Measurements from ENCODE around the gene ST7.

Gene ST7

GRCh38 chr7:117259615-117260014 is 306.3 kb downstream of the ST7 start:
- DNase-seq (ENCODE audit: low read depth in 4 of 4, low spot score in 1 of 4) = no peak

DNA sequence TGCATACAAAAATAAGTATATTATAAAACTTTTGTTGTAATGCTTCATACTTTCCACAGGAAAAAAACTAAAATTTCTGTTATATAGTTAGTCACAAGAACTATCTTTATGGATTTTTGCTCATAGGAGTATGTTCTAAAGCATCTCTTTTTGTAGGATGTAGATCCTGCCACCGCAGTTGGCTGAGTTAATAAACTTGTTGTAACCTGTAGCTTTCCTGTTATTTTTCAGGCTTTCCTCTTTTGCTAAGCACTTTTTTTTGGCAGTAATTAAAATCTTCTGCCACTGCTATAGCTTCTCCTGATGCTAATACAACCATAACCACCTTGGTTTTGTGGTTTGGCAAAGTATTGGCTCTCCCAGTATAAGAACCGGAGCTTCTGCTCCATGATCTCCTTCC is 309.2 kb downstream of the ST7 start:
- DNase-seq (ENCODE audit: low read depth in 4 of 4, low spot score in 1 of 4) = no peak

DNA sequence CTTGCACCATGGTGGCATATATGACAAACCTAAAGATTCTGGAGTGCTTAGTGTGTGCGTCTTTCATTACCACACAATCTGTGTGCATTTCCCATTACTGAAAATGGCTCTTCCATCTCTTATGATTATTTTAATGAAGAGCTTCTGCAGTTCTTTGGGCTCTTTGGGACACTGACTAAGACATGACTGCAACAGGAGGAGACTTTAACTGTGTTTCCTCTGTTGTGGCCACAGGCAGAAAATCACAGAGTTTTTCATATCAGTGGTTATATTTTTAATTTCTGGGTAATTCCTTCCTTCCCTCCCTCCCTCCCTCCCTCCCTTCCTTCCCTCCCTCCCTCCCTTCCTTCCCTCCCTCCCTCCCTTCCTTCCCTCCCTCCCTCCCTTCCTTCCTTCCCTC is 311.4 kb downstream of the ST7 start:
- DNase-seq (ENCODE audit: low read depth in 4 of 4, low spot score in 1 of 4) = no peak

- no peak for DNase-seq (ENCODE audit: low read depth in 4 of 4, low spot score in 1 of 4)
These were observed 316.1 kb downstream of the ST7 start for GRCh38 chr7:117269417-117269816.

DNA sequence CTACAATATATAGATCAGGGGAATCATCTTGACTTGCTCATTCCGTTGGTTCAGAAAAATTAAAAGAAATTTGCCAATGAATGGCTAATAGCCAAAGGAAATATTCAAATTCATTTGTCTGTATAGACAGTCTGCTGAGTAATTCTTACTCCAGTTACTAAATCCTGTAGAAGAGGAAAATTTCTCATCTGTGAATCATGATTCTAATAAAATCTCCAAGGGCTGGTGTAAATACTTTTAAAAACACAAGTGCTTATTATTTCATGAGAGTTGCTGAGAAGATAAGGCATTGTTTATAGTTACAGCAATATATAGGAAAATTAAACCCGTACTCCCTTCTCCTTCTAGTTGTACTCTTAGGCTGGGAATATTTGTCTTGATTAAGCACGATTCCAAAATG is 316.6 kb downstream of the ST7 start:
- no peak for DNase-seq (ENCODE audit: low read depth in 4 of 4, low spot score in 1 of 4)

GRCh38 chr7:117270371-117270770 is 317.1 kb downstream of the ST7 start:
- no peak for DNase-seq (ENCODE audit: low read depth in 4 of 4, low spot score in 1 of 4)

- DNase-seq (ENCODE audit: low read depth in 4 of 4, low spot score in 1 of 4) = no peak
These were observed 318.3 kb downstream of the ST7 start for GRCh38 chr7:117271566-117271965.

GRCh38 chr7:117272017-117272759 is 318.9 kb downstream of the ST7 start:
- DNase-seq (ENCODE audit: low read depth in 4 of 4, low spot score in 1 of 4) = no peak

DNA sequence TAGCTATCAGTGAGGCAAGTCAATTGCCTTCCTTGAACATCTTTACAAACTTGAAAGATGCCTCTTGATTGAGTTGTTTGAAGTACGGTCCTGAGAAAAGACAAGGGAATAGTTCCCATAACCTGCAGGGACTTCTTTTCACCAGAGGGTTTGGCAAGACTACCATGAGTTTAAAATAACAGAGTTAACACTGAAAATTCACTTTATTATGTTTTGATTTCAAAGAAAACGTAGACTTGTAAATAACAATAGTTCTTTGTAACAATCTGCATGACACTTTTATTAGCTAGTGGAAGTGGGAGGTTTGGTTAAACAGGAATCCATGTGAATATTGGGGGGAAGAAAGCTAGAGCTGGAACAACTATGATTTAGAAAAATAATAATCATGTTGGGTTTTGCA is 320.0 kb downstream of the ST7 start:
- no peak for DNase-seq (ENCODE audit: low read depth in 4 of 4, low spot score in 1 of 4)

DNA sequence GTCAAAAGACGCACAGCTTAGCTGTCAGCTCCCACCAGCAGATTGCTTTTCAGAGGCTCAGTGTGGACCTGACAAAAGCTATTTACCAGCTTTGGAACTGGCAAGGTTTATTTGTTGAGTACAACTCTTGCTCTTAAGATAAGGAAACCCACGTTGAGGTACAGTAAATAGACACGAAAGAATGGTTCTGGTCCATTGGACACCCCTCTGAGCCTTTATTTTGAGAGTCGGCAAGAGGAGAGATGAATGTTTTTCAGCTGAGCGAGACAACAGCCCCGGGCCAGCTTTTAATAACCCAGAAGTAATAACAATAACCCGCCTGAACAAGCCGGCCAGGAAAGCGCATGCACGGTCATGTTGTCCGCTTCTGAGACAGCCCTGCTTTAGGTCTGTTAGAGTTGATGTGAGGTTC is 320.5 kb downstream of the ST7 start:
- no peak for DNase-seq (ENCODE audit: low read depth in 4 of 4, low spot score in 1 of 4)

DNA sequence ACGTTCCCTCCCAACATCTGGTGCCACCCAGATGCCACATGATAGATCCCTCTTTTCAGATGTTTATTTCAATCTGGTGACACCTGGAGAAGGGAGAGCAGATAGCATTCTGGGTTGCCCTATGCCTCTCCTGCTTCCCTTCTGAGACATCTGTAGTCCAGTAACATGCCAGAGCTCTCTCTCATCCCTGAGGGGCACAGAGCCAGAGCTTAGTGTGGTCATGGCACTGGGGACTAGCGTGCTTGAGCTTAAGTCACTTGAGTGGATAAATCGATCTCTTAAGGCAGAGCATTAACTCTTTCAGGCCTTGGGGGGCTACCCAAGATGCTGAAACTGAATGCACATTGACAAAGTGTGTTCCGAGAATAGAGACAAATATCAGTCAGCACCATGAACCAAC is 321.6 kb downstream of the ST7 start:
- DNase-seq (ENCODE audit: low read depth in 4 of 4, low spot score in 1 of 4) = no peak

- no peak for DNase-seq (ENCODE audit: low read depth in 4 of 4, low spot score in 1 of 4)
These were observed 324.3 kb downstream of the ST7 start for GRCh38 chr7:117277576-117277975.

- no peak for DNase-seq (ENCODE audit: low read depth in 4 of 4, low spot score in 1 of 4)
These were observed 324.7 kb downstream of the ST7 start for GRCh38 chr7:117278040-117278439.

DNA sequence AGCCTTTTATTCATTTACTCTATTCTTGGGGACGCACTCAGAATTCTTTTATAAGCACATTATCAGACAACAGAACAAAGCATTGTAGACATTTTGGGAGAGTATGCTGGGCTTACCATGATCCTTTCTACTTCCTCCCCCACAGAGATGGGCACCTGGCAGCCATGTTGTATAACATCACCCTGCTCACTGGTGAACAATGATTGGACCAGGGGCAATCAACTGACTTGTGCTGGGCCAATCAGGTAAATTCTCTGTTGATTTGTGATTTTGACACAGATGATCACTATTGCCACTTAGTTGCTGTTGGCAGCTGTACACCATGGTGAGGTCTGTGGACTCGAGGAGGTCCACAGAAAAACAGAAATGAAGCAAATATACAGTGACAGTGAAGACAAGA is 325.9 kb downstream of the ST7 start:
- DNase-seq (ENCODE audit: low read depth in 4 of 4, low spot score in 1 of 4) = no peak
